Measurements from ENCODE around the gene LEF1. TPM values are rescaled to one million over a fixed set of nuclear protein-coding genes. Genes with fewer than 3 reads are reported as not detected.

The LEF1 gene
- total RNA-seq, 1 experiment from 2014 or later, result 0.54 TPM

GRCh38 chr4:108024878-108025165, 143.9 kb downstream of the LEF1 start:
- no peak for ATAC-seq
- ChIA-PET CTCF (no interaction called here), POLR2A (no interaction called here)
- no peaks in the 10 kb centered on the region for H3K36me3 ChIP-seq (ENCODE audit: control insufficient read depth, insufficient read depth, low read length)
- H3K9me3 ChIP-seq (ENCODE audit: control insufficient read depth, insufficient read depth, low read depth, low read length), result no peaks in the 10 kb centered on the region
- no peak overlapping the region for H3K27ac ChIP-seq (ENCODE audit: low read length)
- no TSS peak for BruUV-seq (replicated peaks)
- no peaks in the 10 kb centered on the region for H3K4me1 ChIP-seq (ENCODE audit: control insufficient read depth, insufficient read depth, low read length)
- intact Hi-C loops (cut with micrococcal nuclease; ENCODE audit: unreplicated experiment) (no loop called here), in situ Hi-C loops (cut with HindIII; ENCODE audit: low pct_unique_long_range_greater_than_20kb, low sequenced_read_pairs) (no loop called here)
- H3K4me3 ChIP-seq (ENCODE audit: low read depth in 2 of 2, low read length in 2 of 2), result no peak overlapping the region
- no peak for DNase-seq (ENCODE audit: low read depth, low spot score)
- H3K27me3 ChIP-seq (ENCODE audit: control insufficient read depth, insufficient read depth, low read length), result no peaks in the 10 kb centered on the region
- TF ChIP-seq CTCF (IDR thresholded peaks at IDR 0.05), result no peak

GRCh38 chr4:108024085-108024877, 144.5 kb downstream of the LEF1 start:
- in situ Hi-C loops (cut with HindIII; ENCODE audit: low pct_unique_long_range_greater_than_20kb, low sequenced_read_pairs) (no loop called here), intact Hi-C loops (cut with micrococcal nuclease; ENCODE audit: unreplicated experiment) (no loop called here)
- ATAC-seq (no peak), DNase-seq (ENCODE audit: low read depth, low spot score) (no peak)
- H3K27ac ChIP-seq (ENCODE audit: low read length), result no peak overlapping the region
- no peaks in the 10 kb centered on the region for H3K9me3 ChIP-seq (ENCODE audit: control insufficient read depth, insufficient read depth, low read depth, low read length)
- POLR2A ChIA-PET, result no interaction called here
- H3K4me1 ChIP-seq (ENCODE audit: control insufficient read depth, insufficient read depth, low read length), result no peaks in the 10 kb centered on the region
- H3K4me3 ChIP-seq (ENCODE audit: low read depth in 2 of 2, low read length in 2 of 2), result no peak overlapping the region
- H3K36me3 ChIP-seq (ENCODE audit: control insufficient read depth, insufficient read depth, low read length), result no peaks in the 10 kb centered on the region
- no TSS peak for BruUV-seq (replicated peaks)
- CTCF ChIA-PET, result no interaction called here
- H3K27me3 ChIP-seq (ENCODE audit: control insufficient read depth, insufficient read depth, low read length), result no peaks in the 10 kb centered on the region
- TF ChIP-seq SIN3A (IDR thresholded peaks at IDR 0.05; ENCODE audit: borderline replicate concordance, insufficient read depth, low read depth, low read length) (no peak), POLR2AphosphoS5 (IDR thresholded peaks at IDR 0.05; ENCODE audit: low read depth, low read length) (no peak), REST (IDR thresholded peaks at IDR 0.05; ENCODE audit: insufficient read depth in 1 of 2, low read depth in 2 of 2, low read length in 1 of 2) (no peak), TCF7L2 (IDR thresholded peaks at IDR 0.05; ENCODE audit: low read depth, low read length) (no peak), CTCF (IDR thresholded peaks at IDR 0.05) (no peak)
